Caco-2 (cell line): Measurements from ENCODE around the gene KRT20. TPM values are rescaled to one million over a fixed set of nuclear protein-coding genes. Genes with fewer than 3 reads are reported as not detected.

Source experiments
- BruUV-seq: library from RNA; stranded (reverse); fragments of 400-500 nt; replicated peaks from 2 replicates; lab custom pipeline; 2021; lab: Mats Ljungman, UMichigan
- CTCF ChIA-PET: fragments of 300-600 bp; sonication (Branson Sonifier 250); formaldehyde crosslinking; loops from one replicate; lab custom pipeline; 2022; ENCODE audit warnings: antibody characterized with exemption; lab: Charles Lee
- POLR2A ChIA-PET: fragments of 300-600 bp; sonication (Branson Sonifier 250); formaldehyde crosslinking; loops from one replicate; lab custom pipeline; 2022; ENCODE audit warnings: antibody characterized with exemption; lab: Charles Lee
- DNase-seq, 2 experiments: peaks; one replicate each; pipeline versions ENCODE4 v3.0.0 to v3.0.0-alpha.2; 2020 to 2022
- H3K27me3 ChIP-seq: replicated peaks from 2 replicates; pipeline ENCODE4 v1.6.0; 2011; ENCODE audit warnings: low read length; ENCODE audit not compliant: control insufficient read depth, insufficient read depth
- H3K36me3 ChIP-seq: 2 replicates; pipeline ENCODE4 v1.5.1; 2011; ENCODE audit warnings: low read length; ENCODE audit not compliant: control insufficient read depth, insufficient read depth
- H3K4me1 ChIP-seq: fragments of 250-450 bp; sonication (Bioruptor Pico); 2 replicates; pipeline ENCODE4 v1.5.1; 2020; ENCODE audit warnings: mild to moderate bottlenecking
- H3K4me3 ChIP-seq: 2 replicates; pipeline ENCODE4 v1.5.1; 2011; ENCODE audit warnings: low read depth, mild to moderate bottlenecking, control low read depth, low read length
- H3K9me3 ChIP-seq: fragments of 250-450 bp; sonication (Bioruptor Pico); 2 replicates; pipeline ENCODE4 v1.5.1; 2020; ENCODE audit warnings: mild to moderate bottlenecking, moderate library complexity
- H3K27ac Mint-ChIP-seq: one replicate; pipeline ENCODE4 v1.8.0; 2022; ENCODE audit warnings: mixed read lengths; ENCODE audit not compliant: unreplicated experiment
- H3K27me3 Mint-ChIP-seq: one replicate; pipeline ENCODE4 v1.8.0; 2022; ENCODE audit warnings: mixed read lengths; ENCODE audit not compliant: insufficient read depth, unreplicated experiment
- H3K36me3 Mint-ChIP-seq: one replicate; pipeline ENCODE4 v1.8.0; 2022; ENCODE audit warnings: mild to moderate bottlenecking, mixed read lengths; ENCODE audit not compliant: insufficient read depth, unreplicated experiment
- H3K4me1 Mint-ChIP-seq: one replicate; pipeline ENCODE4 v1.8.0; 2022; ENCODE audit warnings: low read depth, mixed read lengths; ENCODE audit not compliant: unreplicated experiment
- H3K4me3 Mint-ChIP-seq: one replicate; pipeline ENCODE4 v1.8.0; 2022; ENCODE audit warnings: mild to moderate bottlenecking, moderate library complexity, mixed read lengths; ENCODE audit not compliant: unreplicated experiment
- H3K9me3 Mint-ChIP-seq: one replicate; pipeline ENCODE4 v1.8.0; 2022; ENCODE audit warnings: mixed read lengths; ENCODE audit not compliant: unreplicated experiment
- CTCF ChIP-seq, 2 experiments: fragments of 200-600 bp in 1 of 2; IDR thresholded peaks; 1 replicate in 1 of 2; 2 replicates in 1 of 2; pipeline versions ENCODE4 v1.5.1 to v1.8.0; 2011 to 2022; ENCODE audit warnings: antibody characterized with exemption in 1 of 2, control low read depth in 1 of 2, inconsistent platforms in 1 of 2, low read depth in 1 of 2, low read length in 1 of 2, mild to moderate bottlenecking in 1 of 2, moderate library complexity in 1 of 2; ENCODE audit not compliant: insufficient read depth in 1 of 2, severe bottlenecking in 1 of 2, unreplicated experiment in 1 of 2
- intact Hi-C: fragments of 100-400 bp; cut with micrococcal nuclease; formaldehyde crosslinking; loops from one replicate; pipeline ENCODE4 v1.10.0; 2022; ENCODE audit not compliant: unreplicated experiment
- total RNA-seq: library from RNA; stranded (reverse); gene quantifications from 2 replicates; pipeline ENCODE4 v1.2.3, GENCODE V29; 2022

Gene KRT20
- total RNA-seq, 1 experiment from 2014 or later: 1.0 TPM

GRCh38 chr17:40832840-40833239 is 52.2 kb downstream of the KRT20 start:
- no peaks in the 10 kb centered on the region for H3K4me1 Mint-ChIP-seq
- no peaks in the 10 kb centered on the region for H3K36me3 ChIP-seq
- DNase-seq: no peak
- no peaks in the 10 kb centered on the region for H3K9me3 ChIP-seq
- no peaks in the 10 kb centered on the region for H3K4me1 ChIP-seq
- ChIA-PET CTCF (interaction anchor here (0.6 kb wide), 1 partner anchor 656 kb away, joined by 3 read pairs; no protein-coding TSS in a partner anchor), POLR2A (interaction anchor here (1.0 kb wide), 1 partner anchor 14 kb away, joined by 4 read pairs; no protein-coding TSS in a partner anchor)
- no peak overlapping the region for H3K4me3 ChIP-seq
- no peaks in the 10 kb centered on the region for H3K9me3 Mint-ChIP-seq
- H3K27me3 Mint-ChIP-seq: no peaks in the 10 kb centered on the region
- no peaks in the 10 kb centered on the region for H3K36me3 Mint-ChIP-seq
- no peaks in the 10 kb centered on the region for H3K27me3 ChIP-seq
- no peak overlapping the region for H3K4me3 Mint-ChIP-seq
- no peak overlapping the region for H3K27ac Mint-ChIP-seq
- intact Hi-C loops: no loop called here
- BruUV-seq: no TSS peak
- TF ChIP-seq CTCF (IDR thresholded peaks at IDR 0.05; ENCODE audit: insufficient read depth in 1 of 2, low read depth in 1 of 2, low read length in 1 of 2, severe bottlenecking in 1 of 2, unreplicated experiment in 1 of 2): no peak

- no TSS peak for BruUV-seq
- CTCF ChIA-PET: no interaction called here
- H3K27me3 Mint-ChIP-seq: no peaks in the 10 kb centered on the region
Measured at GRCh38 chr17:40830085-40830776, 54.8 kb downstream of the KRT20 start.

DNA sequence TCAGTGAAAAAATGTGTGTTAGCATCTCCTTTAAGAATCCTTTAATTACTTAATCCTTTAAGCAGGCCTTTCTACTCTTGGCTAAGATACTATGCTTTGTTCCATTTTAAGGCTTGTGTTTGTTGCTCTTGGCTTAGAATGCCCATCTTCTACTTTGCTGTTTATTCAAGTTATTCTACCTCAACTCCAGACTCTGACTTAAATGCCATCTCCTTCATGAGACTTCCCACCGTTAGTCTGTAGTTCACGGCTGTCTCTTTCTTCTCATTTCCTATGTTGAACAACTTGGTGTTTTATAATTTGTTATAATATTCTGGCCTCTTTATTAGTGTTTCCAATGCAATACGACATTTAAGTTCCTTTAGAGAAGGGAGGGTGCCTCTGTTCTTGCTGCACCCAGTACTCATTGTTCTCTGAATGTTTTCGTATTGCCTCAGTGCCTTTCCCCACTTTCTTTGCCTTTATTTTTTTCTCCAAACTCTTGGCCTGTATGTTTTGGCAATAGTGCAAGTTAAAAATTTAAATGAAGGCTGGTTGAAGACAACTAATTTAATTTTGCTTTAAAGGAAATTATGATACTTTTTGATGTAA is 56.5 kb downstream of the KRT20 start:
- CTCF ChIA-PET: no interaction called here
- POLR2A ChIA-PET: no interaction called here
- H3K4me3 ChIP-seq: no peak overlapping the region
- DNase-seq: no peak
- no peaks in the 10 kb centered on the region for H3K4me1 ChIP-seq
- Mint-ChIP-seq H3K9me3 (no peaks in the 10 kb centered on the region), H3K4me1 (no peaks in the 10 kb centered on the region), H3K27me3 (no peaks in the 10 kb centered on the region), H3K4me3 (no peak overlapping the region), H3K27ac (no peak overlapping the region), H3K36me3 (no peaks in the 10 kb centered on the region)
- intact Hi-C loops: no loop called here
- no peaks in the 10 kb centered on the region for H3K9me3 ChIP-seq
- BruUV-seq: no TSS peak
- no peaks in the 10 kb centered on the region for H3K36me3 ChIP-seq
- no peaks in the 10 kb centered on the region for H3K27me3 ChIP-seq
- TF ChIP-seq CTCF (IDR thresholded peaks at IDR 0.05; ENCODE audit: insufficient read depth in 1 of 2, low read depth in 1 of 2, low read length in 1 of 2, severe bottlenecking in 1 of 2, unreplicated experiment in 1 of 2): no peak

More at GRCh38 chr17:40830085-40830776, 54.8 kb downstream of the KRT20 start:
- H3K4me1 Mint-ChIP-seq: no peaks in the 10 kb centered on the region
- no peaks in the 10 kb centered on the region for H3K36me3 Mint-ChIP-seq
- DNase-seq: no peak
- H3K4me3 ChIP-seq: no peak overlapping the region
- no peaks in the 10 kb centered on the region for H3K9me3 ChIP-seq
- no peaks in the 10 kb centered on the region for H3K4me1 ChIP-seq
- POLR2A ChIA-PET: no interaction called here
- TF ChIP-seq CTCF (IDR thresholded peaks at IDR 0.05; ENCODE audit: insufficient read depth in 1 of 2, low read depth in 1 of 2, low read length in 1 of 2, severe bottlenecking in 1 of 2, unreplicated experiment in 1 of 2): no peak
- H3K27ac Mint-ChIP-seq: no peak overlapping the region
- no peaks in the 10 kb centered on the region for H3K36me3 ChIP-seq
- intact Hi-C loops: no loop called here
- H3K27me3 ChIP-seq: no peaks in the 10 kb centered on the region
- no peak overlapping the region for H3K4me3 Mint-ChIP-seq
- no peaks in the 10 kb centered on the region for H3K9me3 Mint-ChIP-seq
